ENCODE results near the gene FTO. TPM values are rescaled to one million over a fixed set of nuclear protein-coding genes. Genes with fewer than 3 reads are reported as not detected.

The FTO gene
- total and polyA plus RNA-seq, 2 of the 13 experiments (the other 11 are each of a cell fraction or from before 2014, with no cell fraction given), result 41.6 to 55.8 TPM

- TF ChIP-seq HOXA3 (CRISPR knock-in tag; IDR thresholded peaks at IDR 0.05), result peak; percentile 78
- no peak for TF ChIP-seq SMARCE1 (IDR thresholded peaks at IDR 0.05; ENCODE audit: borderline replicate concordance)
- TF ChIP-seq ZNF276 (CRISPR knock-in tag; IDR thresholded peaks at IDR 0.05; ENCODE audit: low read depth), result no peak
- TF ChIP-seq FOXK2 (IDR thresholded peaks at IDR 0.05), result no peak
- TF ChIP-seq TCF7 (IDR thresholded peaks at IDR 0.05; ENCODE audit: low read depth), result no peak
- peak; percentile 72; the same call in 1 of the 2 replicates for TF ChIP-seq ZNF362 (CRISPR knock-in tag; IDR thresholded peaks at IDR 0.05; ENCODE audit: borderline replicate concordance)
- TF ChIP-seq ZBTB4 (CRISPR knock-in tag; IDR thresholded peaks at IDR 0.05; ENCODE audit: borderline replicate concordance), result no peak; the same call in 1 of the 2 replicates
- no peak for TF ChIP-seq U2AF1 (optimal IDR thresholded peaks at IDR 0.05; ENCODE audit: low read depth, low read length)
- TF ChIP-seq SRSF1 (optimal IDR thresholded peaks at IDR 0.05; ENCODE audit: low read depth, low read length), result no peak
- no peak for TF ChIP-seq CREB1 (IDR thresholded peaks at IDR 0.05)
- peak; percentile 52; the same call in 1 of the 2 replicates for TF ChIP-seq CREB1 (CRISPR knock-in tag; IDR thresholded peaks at IDR 0.05)
- TF ChIP-seq SMAD3 (CRISPR knock-in tag; IDR thresholded peaks at IDR 0.05), result peak; percentile 50; the same call in 1 of the 2 replicates
- TF ChIP-seq DRAP1 (CRISPR knock-in tag; IDR thresholded peaks at IDR 0.05), result no peak
- no peak for TF ChIP-seq ZNF430 (CRISPR knock-in tag; IDR thresholded peaks at IDR 0.05)
- no peak for TF ChIP-seq SNAI1 (CRISPR knock-in tag; IDR thresholded peaks at IDR 0.05; ENCODE audit: borderline replicate concordance)
- no peak for TF ChIP-seq REST (IDR thresholded peaks at IDR 0.05; ENCODE audit: borderline replicate concordance in 1 of 2, low read depth in 1 of 2, low read length in 2 of 2)
- TF ChIP-seq MTA3 (CRISPR knock-in tag; IDR thresholded peaks at IDR 0.05), result no peak
- no peak for TF ChIP-seq SIN3B (IDR thresholded peaks at IDR 0.05; ENCODE audit: low read length)
- TF ChIP-seq KLF16 (CRISPR knock-in tag; IDR thresholded peaks at IDR 0.05), result no peak
- 0 out of 2 replicates have a peak, but pooled peaks have one; percentile 14 for TF ChIP-seq FOSL2 (CRISPR knock-in tag; IDR thresholded peaks at IDR 0.05)
Measured at GRCh38 chr16:54175169-54175551, 471.2 kb downstream of the FTO start (continued).
